SU-DHL-6 (cell line): Measurements from ENCODE around the gene NPAS2.

Experiments
- H2AFZ ChIP-seq: fragments of 200-600 bp; sonication (generic); 2 replicates; pipeline ENCODE4 v1.6.1; 2014; ENCODE audit warnings: low read depth, mild to moderate bottlenecking, moderate library complexity, mixed read lengths, antibody characterized with exemption, low read length; ENCODE audit not compliant: severe bottlenecking
- H3F3A ChIP-seq: fragments of 200-600 bp; shearing (Covaris generic); 2 replicates; pipeline ENCODE4 v1.6.0; 2016; ENCODE audit warnings: antibody characterized with exemption, mild to moderate bottlenecking; ENCODE audit not compliant: insufficient read depth
- H3K27ac ChIP-seq: fragments of 200-600 bp; sonication (generic); 2 replicates; pipeline ENCODE4 v1.5.1; 2016; ENCODE audit warnings: low read depth, mild to moderate bottlenecking, low read length, moderate library complexity, mixed read lengths
- H3K27me3 ChIP-seq: fragments of 200-600 bp; sonication (generic), shearing (Covaris generic); 2 replicates; pipeline ENCODE4 v1.6.0; 2014; ENCODE audit warnings: mild to moderate bottlenecking, low read length
- H3K36me3 ChIP-seq: fragments of 200-600 bp; sonication (generic); 2 replicates; pipeline ENCODE4 v1.6.1; 2014; ENCODE audit warnings: mild to moderate bottlenecking, low read length, mixed read lengths
- H3K4me2 ChIP-seq: fragments of 300-600, 200-600 bp; shearing (Covaris generic), sonication (generic); 2 replicates; pipeline ENCODE4 v1.6.0; 2014; ENCODE audit warnings: low read length, low read depth, mild to moderate bottlenecking; ENCODE audit not compliant: poor library complexity, severe bottlenecking
- H3K4me3 ChIP-seq: fragments of 200-600 bp; sonication (generic); 2 replicates; pipeline ENCODE4 v1.5.1; 2014; ENCODE audit warnings: antibody characterized with exemption, low read length, mild to moderate bottlenecking, mixed read lengths; ENCODE audit not compliant: insufficient read depth, poor library complexity, severe bottlenecking
- H3K79me2 ChIP-seq: fragments of 200-600 bp; sonication (generic); 2 replicates; pipeline ENCODE4 v1.6.1; 2014; ENCODE audit warnings: mild to moderate bottlenecking, low read length, moderate library complexity; ENCODE audit not compliant: insufficient read depth
- H3K9ac ChIP-seq: fragments of 200-600 bp; sonication (generic); 2 replicates; pipeline ENCODE4 v1.7.0; 2014; ENCODE audit warnings: mild to moderate bottlenecking, low read length
- H3K9me2 ChIP-seq: fragments of 200-600 bp; sonication (generic); replicated peaks from 2 replicates; pipeline ENCODE4 v1.6.1; 2014; ENCODE audit warnings: low read length; ENCODE audit not compliant: insufficient read depth
- H3K9me3 ChIP-seq: fragments of 200-600 bp; sonication (generic); 2 replicates; pipeline ENCODE4 v1.6.1; 2014; ENCODE audit warnings: low read length, mixed read lengths; ENCODE audit not compliant: insufficient read depth
- H4K20me1 ChIP-seq: fragments of 200-600 bp; sonication (generic); 2 replicates; pipeline ENCODE4 v1.6.1; 2014; ENCODE audit warnings: low read depth, mild to moderate bottlenecking, antibody characterized with exemption, low read length, moderate library complexity, mixed read lengths
- EZH2phosphoT487 ChIP-seq: fragments of 200-600 bp; sonication (generic), shearing (Covaris generic); conservative IDR thresholded peaks from 2 replicates; pipeline ENCODE4 v1.6.1; 2018; ENCODE audit warnings: mild to moderate bottlenecking, antibody characterized with exemption, low read length, moderate library complexity, mixed read lengths
- TF ChIP-seq, protein P1 (sequence below): fragments of 200-600 bp; sonication (generic); IDR thresholded peaks from one replicate; pipeline ENCODE4 v1.5.1; 2017; ENCODE audit warnings: antibody characterized with exemption, mild to moderate bottlenecking, low read length, moderate library complexity; ENCODE audit not compliant: insufficient read depth, poor library complexity, severe bottlenecking

The NPAS2 gene

DNA sequence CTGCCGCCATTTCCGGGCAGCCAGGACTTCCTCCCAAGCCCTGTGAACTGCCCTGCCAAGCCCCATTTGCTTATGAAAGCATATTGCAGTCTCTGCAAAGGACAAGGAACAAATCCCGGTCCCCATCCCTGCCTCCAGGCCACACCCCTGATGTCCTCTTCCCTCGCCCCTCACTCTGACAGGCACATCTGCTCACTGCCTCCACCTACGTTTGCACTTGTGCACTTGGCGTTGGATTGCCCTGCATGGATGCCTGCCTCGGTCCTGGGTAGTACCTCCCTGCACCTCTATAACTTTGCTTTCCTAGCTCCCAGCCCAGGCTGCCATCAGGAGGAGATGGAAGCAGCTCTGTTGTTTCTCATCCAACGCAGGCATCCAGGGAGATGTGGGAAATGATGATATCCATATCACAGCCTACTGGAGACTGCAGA lies 162.5 kb downstream of the NPAS2 start:
- Histone ChIP-seq H3K27ac (no peak overlapping the region), H3K9me2 (no peaks in the 10 kb centered on the region), H3K79me2 (no peaks in the 10 kb centered on the region), H3K36me3 (no peaks in the 10 kb centered on the region), H3K4me2 (no peak overlapping the region), H2AFZ (no peak overlapping the region), H3K4me3 (no peak overlapping the region), H4K20me1 (no peaks in the 10 kb centered on the region), H3F3A (no peaks in the 10 kb centered on the region), H3K9me3 (no peaks in the 10 kb centered on the region), H3K27me3 (no peaks in the 10 kb centered on the region), H3K9ac (no peak overlapping the region)
- TF ChIP-seq, protein P1, sequence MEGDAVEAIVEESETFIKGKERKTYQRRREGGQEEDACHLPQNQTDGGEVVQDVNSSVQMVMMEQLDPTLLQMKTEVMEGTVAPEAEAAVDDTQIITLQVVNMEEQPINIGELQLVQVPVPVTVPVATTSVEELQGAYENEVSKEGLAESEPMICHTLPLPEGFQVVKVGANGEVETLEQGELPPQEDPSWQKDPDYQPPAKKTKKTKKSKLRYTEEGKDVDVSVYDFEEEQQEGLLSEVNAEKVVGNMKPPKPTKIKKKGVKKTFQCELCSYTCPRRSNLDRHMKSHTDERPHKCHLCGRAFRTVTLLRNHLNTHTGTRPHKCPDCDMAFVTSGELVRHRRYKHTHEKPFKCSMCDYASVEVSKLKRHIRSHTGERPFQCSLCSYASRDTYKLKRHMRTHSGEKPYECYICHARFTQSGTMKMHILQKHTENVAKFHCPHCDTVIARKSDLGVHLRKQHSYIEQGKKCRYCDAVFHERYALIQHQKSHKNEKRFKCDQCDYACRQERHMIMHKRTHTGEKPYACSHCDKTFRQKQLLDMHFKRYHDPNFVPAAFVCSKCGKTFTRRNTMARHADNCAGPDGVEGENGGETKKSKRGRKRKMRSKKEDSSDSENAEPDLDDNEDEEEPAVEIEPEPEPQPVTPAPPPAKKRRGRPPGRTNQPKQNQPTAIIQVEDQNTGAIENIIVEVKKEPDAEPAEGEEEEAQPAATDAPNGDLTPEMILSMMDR, result no peak
- no peak for TF ChIP-seq EZH2phosphoT487

DNA sequence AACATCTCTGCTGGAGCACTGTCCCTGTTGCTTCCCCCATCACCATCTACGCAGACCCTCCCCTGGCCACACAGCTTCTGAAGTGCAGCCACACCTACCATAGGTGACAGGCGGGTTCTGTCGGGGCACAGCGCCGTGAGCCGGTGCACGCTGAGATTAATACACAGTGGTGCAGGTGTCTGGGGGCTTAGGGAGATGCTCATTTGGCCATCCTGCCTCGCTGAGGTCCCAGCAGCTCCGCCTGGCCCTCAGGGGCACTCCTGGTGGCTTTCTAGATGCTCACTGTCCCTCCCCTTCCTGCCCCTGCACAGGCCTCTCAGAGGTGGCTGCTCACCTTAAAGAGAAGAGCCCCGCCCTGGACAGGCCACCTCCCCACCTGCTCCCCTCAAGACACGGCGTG lies 163.3 kb downstream of the NPAS2 start:
- no peaks in the 10 kb centered on the region for H3K36me3 ChIP-seq
- TF ChIP-seq EZH2phosphoT487, result no peak
- TF ChIP-seq, protein P1, result no peak
- no peak overlapping the region for H3K4me3 ChIP-seq
- no peaks in the 10 kb centered on the region for H3F3A ChIP-seq
- H3K9me2 ChIP-seq, result no peaks in the 10 kb centered on the region
- no peak overlapping the region for H2AFZ ChIP-seq
- no peaks in the 10 kb centered on the region for H3K79me2 ChIP-seq
- no peaks in the 10 kb centered on the region for H3K9me3 ChIP-seq
- H3K4me2 ChIP-seq, result no peak overlapping the region
- H3K9ac ChIP-seq, result no peak overlapping the region
- H3K27me3 ChIP-seq, result no peaks in the 10 kb centered on the region
- H3K27ac ChIP-seq, result no peak overlapping the region
- H4K20me1 ChIP-seq, result no peaks in the 10 kb centered on the region

DNA sequence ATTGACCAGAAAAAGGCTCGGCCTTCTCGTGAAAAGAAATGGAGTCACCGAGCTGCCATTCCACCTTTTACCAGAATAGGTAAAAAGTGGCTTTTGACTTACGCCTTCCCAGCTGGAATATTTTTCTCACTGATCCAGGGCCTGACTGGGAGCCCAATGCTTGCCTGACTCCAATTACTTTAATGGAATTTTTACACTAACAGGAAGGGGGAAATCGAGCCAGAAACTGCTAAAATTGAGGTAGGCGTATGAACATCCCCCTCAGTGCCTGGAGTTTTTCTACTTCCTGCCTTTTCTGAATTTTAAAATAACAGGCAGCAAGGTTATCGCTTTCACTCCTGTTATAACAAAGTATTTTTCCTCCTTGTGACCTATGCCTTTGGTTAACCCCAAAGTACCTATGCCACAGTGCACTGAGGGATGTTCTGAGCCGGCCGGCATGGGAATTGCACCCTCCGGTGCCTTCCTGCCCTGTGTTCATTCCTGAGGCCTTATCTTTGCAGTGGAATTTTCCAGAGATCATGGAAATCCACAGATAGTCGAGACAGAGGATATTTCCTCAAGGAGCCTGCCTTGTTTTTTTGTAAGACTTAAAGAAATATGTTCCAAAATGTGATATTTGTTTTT lies 163.9 kb downstream of the NPAS2 start:
- Histone ChIP-seq H2AFZ (no peak overlapping the region), H3K79me2 (no peaks in the 10 kb centered on the region), H4K20me1 (no peaks in the 10 kb centered on the region), H3K4me3 (no peak overlapping the region), H3K9ac (no peak overlapping the region), H3K27ac (no peak overlapping the region), H3K27me3 (no peaks in the 10 kb centered on the region), H3F3A (no peaks in the 10 kb centered on the region), H3K9me3 (no peaks in the 10 kb centered on the region), H3K9me2 (no peaks in the 10 kb centered on the region), H3K4me2 (no peak overlapping the region), H3K36me3 (no peaks in the 10 kb centered on the region)
- no peak for TF ChIP-seq EZH2phosphoT487
- TF ChIP-seq, protein P1, result no peak
